PC-3 (cell line): ENCODE data around the gene TMEM54. TPM values are rescaled to one million over a fixed set of nuclear protein-coding genes. Genes with fewer than 3 reads are reported as not detected.

Source experiments
- ATAC-seq: fragments of 200-7000 bp; cut with Tn5 transposase; 2 replicates; pipeline ENCODE4 v1.9.1; 2020; ENCODE audit warnings: mild to moderate bottlenecking, moderate library complexity
- BruUV-seq: library from RNA; stranded (reverse); fragments of 400-500 nt; replicated peaks from 2 replicates; lab custom pipeline; 2021; lab: Mats Ljungman, UMichigan
- CTCF ChIA-PET: fragments of 300-600 bp; sonication (Branson Sonifier 250); formaldehyde crosslinking; loops from one replicate; lab custom pipeline; 2022; ENCODE audit warnings: antibody characterized with exemption; lab: Charles Lee
- POLR2A ChIA-PET: fragments of 300-600 bp; sonication (Branson Sonifier 250); formaldehyde crosslinking; loops from one replicate; lab custom pipeline; 2022; ENCODE audit warnings: antibody characterized with exemption; ENCODE audit not compliant: unreplicated experiment; lab: Charles Lee
- DNase-seq: peaks from one replicate; pipeline ENCODE4 v3.0.0-alpha.2; 2015
- H2AFZ ChIP-seq: fragments of 300-600 bp; sonication (generic); 2 replicates; pipeline ENCODE4 v1.6.0; 2016; ENCODE audit warnings: antibody characterized with exemption, low read length
- H3F3A ChIP-seq: fragments of 300-600 bp; sonication (generic); one replicate; pipeline ENCODE4 v1.6.0; 2017; ENCODE audit warnings: antibody characterized with exemption, low read length, control low read depth, mild to moderate bottlenecking; ENCODE audit not compliant: unreplicated experiment
- H3K27ac ChIP-seq: fragments of 300-600 bp; sonication (generic); 2 replicates; pipeline ENCODE4 v1.5.1; 2016; ENCODE audit warnings: mild to moderate bottlenecking, low read length
- H3K27me3 ChIP-seq: fragments of 300-600 bp; sonication (generic); 2 replicates; pipeline ENCODE4 v1.6.1; 2016; ENCODE audit warnings: low read length, mixed read lengths
- H3K36me3 ChIP-seq: fragments of 300-600 bp; sonication (generic); 2 replicates; pipeline ENCODE4 v1.6.1; 2016; ENCODE audit warnings: low read depth, mixed run types, low read length, mixed read lengths
- H3K4me1 ChIP-seq: fragments of 300-600 bp; sonication (generic); 2 replicates; pipeline ENCODE4 v1.5.1; 2016; ENCODE audit warnings: low read length; ENCODE audit not compliant: insufficient read depth
- H3K4me2 ChIP-seq: fragments of 300-600 bp; sonication (generic); 2 replicates; pipeline ENCODE4 v1.6.0; 2016; ENCODE audit warnings: low read length
- H3K4me3 ChIP-seq: fragments of 300-600 bp; sonication (generic); 2 replicates; pipeline ENCODE4 v1.5.1; 2016; ENCODE audit warnings: mild to moderate bottlenecking, low read length, mixed read lengths
- H3K79me2 ChIP-seq: fragments of 300-600 bp; sonication (generic); 2 replicates; pipeline ENCODE4 v1.6.1; 2017; ENCODE audit warnings: low read length, mixed read lengths
- H3K9ac ChIP-seq: fragments of 300-600 bp; sonication (generic); 2 replicates; pipeline ENCODE4 v1.6.0; 2016; ENCODE audit warnings: mild to moderate bottlenecking, low read length
- H3K9me2 ChIP-seq: fragments of 300-600 bp; sonication (generic); replicated peaks from 2 replicates; pipeline ENCODE4 v1.6.1; 2016; ENCODE audit warnings: mixed run types, low read length, mixed read lengths
- H3K9me3 ChIP-seq: fragments of 300-600 bp; sonication (generic); 2 replicates; pipeline ENCODE4 v1.6.1; 2016; ENCODE audit warnings: low read length, mixed read lengths
- H4K20me1 ChIP-seq: fragments of 300-600 bp; sonication (generic); 2 replicates; pipeline ENCODE4 v1.6.1; 2016; ENCODE audit warnings: low read length, mixed read lengths
- EZH2 ChIP-seq: fragments of 300-600 bp; sonication (generic); IDR thresholded peaks from one replicate; pipeline ENCODE4 v1.6.1; 2017; ENCODE audit warnings: antibody characterized with exemption, mild to moderate bottlenecking, low read length; ENCODE audit not compliant: unreplicated experiment
- EZH2phosphoT487 ChIP-seq: fragments of 300-600 bp; sonication (generic); IDR thresholded peaks from 2 replicates; pipeline ENCODE4 v1.6.1; 2018; ENCODE audit warnings: mild to moderate bottlenecking, antibody characterized with exemption, low read length, borderline replicate concordance
- intact Hi-C: fragments of 100-400 bp; cut with micrococcal nuclease; formaldehyde crosslinking; loops from 2 replicates; pipeline ENCODE4 v1.9.0; 2023
- total RNA-seq: library from RNA; depleted of rRNA; stranded (reverse); fragments of >200 nt; gene quantifications from 2 replicates; pipeline ENCODE4 v1.2.3, GENCODE V29; 2014
- TF ChIP-seq, protein P1 (sequence below): fragments of 300-600 bp; sonication (generic); conservative IDR thresholded peaks from 2 replicates; pipeline ENCODE4 v1.5.1; 2017; ENCODE audit warnings: antibody characterized with exemption, low read depth, mild to moderate bottlenecking, low read length

The TMEM54 gene
- total RNA-seq, 1 experiment from 2014 or later, result 175 TPM

GRCh38 chr1:32891630-32892029, 9.6 kb downstream of the TMEM54 start:
- intact Hi-C loops, result no loop called here
- no peaks in the 10 kb centered on the region for H3K36me3 ChIP-seq
- ATAC-seq, result no peak
- TF ChIP-seq EZH2phosphoT487, result no peak
- TF ChIP-seq EZH2, result no peak
- TF ChIP-seq, protein P1, sequence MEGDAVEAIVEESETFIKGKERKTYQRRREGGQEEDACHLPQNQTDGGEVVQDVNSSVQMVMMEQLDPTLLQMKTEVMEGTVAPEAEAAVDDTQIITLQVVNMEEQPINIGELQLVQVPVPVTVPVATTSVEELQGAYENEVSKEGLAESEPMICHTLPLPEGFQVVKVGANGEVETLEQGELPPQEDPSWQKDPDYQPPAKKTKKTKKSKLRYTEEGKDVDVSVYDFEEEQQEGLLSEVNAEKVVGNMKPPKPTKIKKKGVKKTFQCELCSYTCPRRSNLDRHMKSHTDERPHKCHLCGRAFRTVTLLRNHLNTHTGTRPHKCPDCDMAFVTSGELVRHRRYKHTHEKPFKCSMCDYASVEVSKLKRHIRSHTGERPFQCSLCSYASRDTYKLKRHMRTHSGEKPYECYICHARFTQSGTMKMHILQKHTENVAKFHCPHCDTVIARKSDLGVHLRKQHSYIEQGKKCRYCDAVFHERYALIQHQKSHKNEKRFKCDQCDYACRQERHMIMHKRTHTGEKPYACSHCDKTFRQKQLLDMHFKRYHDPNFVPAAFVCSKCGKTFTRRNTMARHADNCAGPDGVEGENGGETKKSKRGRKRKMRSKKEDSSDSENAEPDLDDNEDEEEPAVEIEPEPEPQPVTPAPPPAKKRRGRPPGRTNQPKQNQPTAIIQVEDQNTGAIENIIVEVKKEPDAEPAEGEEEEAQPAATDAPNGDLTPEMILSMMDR, result no peak
- ChIA-PET POLR2A (no interaction called here), CTCF (no interaction called here)
- H3K79me2 ChIP-seq, result no peaks in the 10 kb centered on the region
- no peaks in the 10 kb centered on the region for H4K20me1 ChIP-seq
- no peak overlapping the region for H2AFZ ChIP-seq
- no peak overlapping the region for H3K4me3 ChIP-seq
- no peak for DNase-seq
- no peaks in the 10 kb centered on the region for H3K9me2 ChIP-seq
- no peak overlapping the region for H3K9ac ChIP-seq
- no TSS peak for BruUV-seq
- no peaks in the 10 kb centered on the region for H3K4me1 ChIP-seq
- no peak overlapping the region for H3K4me2 ChIP-seq
- H3K9me3 ChIP-seq, result no peaks in the 10 kb centered on the region
- H3K27me3 ChIP-seq, result no peaks in the 10 kb centered on the region
- no peaks in the 10 kb centered on the region for H3F3A ChIP-seq
- H3K27ac ChIP-seq, result no peak overlapping the region

- no peaks in the 10 kb centered on the region for H3K9me2 ChIP-seq
- TF ChIP-seq EZH2phosphoT487, result no peak
- TF ChIP-seq, protein P1, result no peak
- TF ChIP-seq EZH2, result no peak
- H3K4me2 ChIP-seq, result no peak overlapping the region
- H3K27me3 ChIP-seq, result no peaks in the 10 kb centered on the region
- ChIA-PET CTCF (no interaction called here), POLR2A (no interaction called here)
- no peak overlapping the region for H3K4me3 ChIP-seq
- intact Hi-C loops, result no loop called here
- DNase-seq (no peak), ATAC-seq (no peak)
- H3K79me2 ChIP-seq, result no peaks in the 10 kb centered on the region
- H3K4me1 ChIP-seq, result no peaks in the 10 kb centered on the region
- no peaks in the 10 kb centered on the region for H3F3A ChIP-seq
- no TSS peak for BruUV-seq
- H4K20me1 ChIP-seq, result no peaks in the 10 kb centered on the region
- H3K9me3 ChIP-seq, result no peaks in the 10 kb centered on the region
- H3K36me3 ChIP-seq, result no peaks in the 10 kb centered on the region
- H3K9ac ChIP-seq, result no peak overlapping the region
- no peak overlapping the region for H3K27ac ChIP-seq
- H2AFZ ChIP-seq, result no peak overlapping the region
Observed at GRCh38 chr1:32891241-32891570, 10.0 kb downstream of the TMEM54 start.

DNA sequence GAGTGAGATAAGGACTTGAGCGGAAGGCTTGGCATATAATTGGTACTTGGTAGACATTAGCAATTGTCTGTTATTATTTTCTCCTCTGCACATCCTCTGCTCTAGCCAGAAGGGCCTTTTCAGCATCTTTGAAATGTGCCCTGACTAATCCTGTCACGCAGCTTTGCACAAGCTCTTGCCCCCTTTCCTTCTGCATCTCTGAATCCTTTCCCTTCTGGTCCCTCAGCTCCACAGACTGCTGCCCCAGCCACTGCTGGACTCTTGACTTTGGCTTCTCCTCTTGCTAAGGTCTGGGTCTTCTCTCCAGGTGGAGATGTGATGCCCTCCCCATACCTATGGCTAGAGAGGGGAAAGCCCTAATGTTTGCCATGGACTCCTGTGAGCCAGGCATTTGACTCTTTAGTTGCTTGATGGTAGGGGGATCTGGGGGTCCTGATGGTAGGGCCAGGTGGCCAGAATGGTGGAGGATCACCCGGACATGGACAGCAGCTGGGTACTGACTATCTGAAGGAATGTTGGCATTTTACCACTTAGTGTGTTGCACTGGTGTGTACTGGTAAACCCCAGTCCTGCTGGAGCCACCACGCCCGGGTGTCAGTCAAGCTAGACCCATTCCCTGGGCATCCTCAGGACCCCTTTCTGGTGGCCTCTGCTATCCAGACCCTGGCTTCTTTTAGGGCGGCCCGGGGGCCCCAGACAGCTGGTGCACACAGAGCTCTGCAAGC, 10.5 kb downstream of the TMEM54 start:
- Histone ChIP-seq H4K20me1 (no peaks in the 10 kb centered on the region), H3K27ac (no peak overlapping the region), H3K4me2 (no peak overlapping the region), H2AFZ (no peak overlapping the region), H3K79me2 (no peaks in the 10 kb centered on the region), H3K4me1 (no peaks in the 10 kb centered on the region), H3K36me3 (no peaks in the 10 kb centered on the region), H3K27me3 (no peaks in the 10 kb centered on the region), H3K9me2 (no peaks in the 10 kb centered on the region), H3F3A (no peaks in the 10 kb centered on the region), H3K9me3 (no peaks in the 10 kb centered on the region), H3K4me3 (no peak overlapping the region), H3K9ac (no peak overlapping the region)
- ATAC-seq (no peak), DNase-seq (no peak)
- CTCF ChIA-PET, result interaction anchor here (0.6 kb wide), 1 partner anchor 14 kb away, joined by 3 read pairs; no protein-coding TSS in a partner anchor
- intact Hi-C loops, result no loop called here
- BruUV-seq, result no TSS peak
- TF ChIP-seq EZH2 (no peak), EZH2phosphoT487 (no peak)
- TF ChIP-seq, protein P1, result no peak
- POLR2A ChIA-PET, result no interaction called here
